ENCODE results near the gene STK17A. TPM values are rescaled to one million over a fixed set of nuclear protein-coding genes. Genes with fewer than 3 reads are reported as not detected.

The STK17A gene
- total RNA-seq, 1 donor from 2014 or later, result 35.0 TPM

DNA sequence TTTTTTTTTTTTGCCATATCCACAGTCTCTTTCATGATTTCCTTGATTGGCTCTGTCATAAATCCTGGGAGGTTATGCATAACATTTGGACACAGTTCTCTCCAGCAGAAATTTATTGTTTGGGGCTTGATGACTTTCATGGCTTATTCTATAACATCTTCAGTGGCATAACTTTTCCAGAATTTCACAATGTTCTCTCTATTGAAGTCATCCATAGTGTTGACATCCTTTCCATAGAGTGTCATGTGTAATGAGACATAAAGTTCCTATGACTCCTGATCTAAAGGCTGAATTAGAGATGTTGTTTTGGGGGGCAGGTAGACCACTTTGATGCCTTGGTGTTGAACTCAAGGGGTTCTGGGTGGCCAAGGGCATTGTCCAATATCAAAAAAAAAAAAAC is 36.7 kb upstream of the STK17A start:
- DNase-seq (ENCODE audit: low spot score), result no peak
- Mint-ChIP-seq H3K9me3 (ENCODE audit: low read depth) (peaks cover 12% of the 10 kb centered on the region), H3K27me3 (ENCODE audit: low read depth) (no peaks in the 10 kb centered on the region), H3K4me3 (ENCODE audit: unreplicated experiment) (no peak overlapping the region), H3K36me3 (ENCODE audit: low read depth) (peaks cover 8% of the 10 kb centered on the region), H3K4me1 (ENCODE audit: low read depth) (no peaks in the 10 kb centered on the region), H3K27ac (ENCODE audit: unreplicated experiment) (no peak overlapping the region)
- TF ChIP-seq, protein P1, sequence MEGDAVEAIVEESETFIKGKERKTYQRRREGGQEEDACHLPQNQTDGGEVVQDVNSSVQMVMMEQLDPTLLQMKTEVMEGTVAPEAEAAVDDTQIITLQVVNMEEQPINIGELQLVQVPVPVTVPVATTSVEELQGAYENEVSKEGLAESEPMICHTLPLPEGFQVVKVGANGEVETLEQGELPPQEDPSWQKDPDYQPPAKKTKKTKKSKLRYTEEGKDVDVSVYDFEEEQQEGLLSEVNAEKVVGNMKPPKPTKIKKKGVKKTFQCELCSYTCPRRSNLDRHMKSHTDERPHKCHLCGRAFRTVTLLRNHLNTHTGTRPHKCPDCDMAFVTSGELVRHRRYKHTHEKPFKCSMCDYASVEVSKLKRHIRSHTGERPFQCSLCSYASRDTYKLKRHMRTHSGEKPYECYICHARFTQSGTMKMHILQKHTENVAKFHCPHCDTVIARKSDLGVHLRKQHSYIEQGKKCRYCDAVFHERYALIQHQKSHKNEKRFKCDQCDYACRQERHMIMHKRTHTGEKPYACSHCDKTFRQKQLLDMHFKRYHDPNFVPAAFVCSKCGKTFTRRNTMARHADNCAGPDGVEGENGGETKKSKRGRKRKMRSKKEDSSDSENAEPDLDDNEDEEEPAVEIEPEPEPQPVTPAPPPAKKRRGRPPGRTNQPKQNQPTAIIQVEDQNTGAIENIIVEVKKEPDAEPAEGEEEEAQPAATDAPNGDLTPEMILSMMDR (IDR thresholded peaks at IDR 0.05), result no peak

DNA sequence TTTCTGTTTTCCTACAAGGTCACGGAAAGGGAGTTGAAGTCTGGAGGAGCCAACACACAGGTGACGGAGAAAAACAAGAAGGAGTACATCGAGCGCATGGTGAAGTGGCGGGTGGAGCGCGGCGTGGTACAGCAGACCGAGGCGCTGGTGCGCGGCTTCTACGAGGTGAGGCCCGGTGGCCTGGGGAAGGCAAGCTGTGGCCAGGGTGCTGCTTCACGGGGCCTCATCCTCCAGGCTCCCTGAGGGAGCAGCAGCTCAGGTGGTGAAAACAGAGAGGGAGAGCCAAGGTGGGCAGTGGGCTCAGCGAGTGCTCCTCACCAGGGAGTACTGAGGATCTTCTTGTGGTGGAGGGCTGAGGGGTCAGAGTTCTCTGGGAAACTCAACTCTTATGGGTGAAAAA is 32.5 kb upstream of the STK17A start:
- Mint-ChIP-seq H3K9me3 (ENCODE audit: low read depth) (peaks cover 12% of the 10 kb centered on the region), H3K27ac (ENCODE audit: unreplicated experiment) (no peak overlapping the region), H3K4me1 (ENCODE audit: low read depth) (peaks cover 11% of the 10 kb centered on the region), H3K27me3 (ENCODE audit: low read depth) (no peaks in the 10 kb centered on the region), H3K4me3 (ENCODE audit: unreplicated experiment) (no peak overlapping the region), H3K36me3 (ENCODE audit: low read depth) (peaks cover 8% of the 10 kb centered on the region)
- TF ChIP-seq, protein P1 (IDR thresholded peaks at IDR 0.05), result no peak
- DNase-seq (ENCODE audit: low spot score), result no peak

DNA sequence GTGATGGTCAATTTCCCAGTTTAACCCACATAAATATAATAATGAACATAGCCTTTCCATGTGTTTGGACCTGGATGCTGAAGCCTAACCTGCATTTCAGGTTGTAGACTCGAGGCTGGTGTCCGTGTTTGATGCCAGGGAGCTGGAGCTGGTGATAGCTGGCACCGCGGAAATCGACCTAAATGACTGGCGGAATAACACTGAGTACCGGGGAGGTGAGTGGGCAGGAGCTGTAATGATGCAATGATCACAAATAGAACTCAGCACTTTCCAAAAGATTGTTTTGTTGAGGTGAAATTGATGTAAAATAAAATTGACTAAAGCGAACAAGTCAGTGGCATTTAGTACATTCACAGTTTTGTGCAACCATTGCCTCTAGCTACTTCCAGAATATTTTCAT is 30.8 kb upstream of the STK17A start:
- TF ChIP-seq, protein P1 (IDR thresholded peaks at IDR 0.05), result no peak
- no peak overlapping the region for H3K4me3 Mint-ChIP-seq (ENCODE audit: unreplicated experiment)
- no peak overlapping the region for H3K27ac Mint-ChIP-seq (ENCODE audit: unreplicated experiment)
- H3K36me3 Mint-ChIP-seq (ENCODE audit: low read depth), result peaks cover 2% of the 10 kb centered on the region
- H3K27me3 Mint-ChIP-seq (ENCODE audit: low read depth), result peaks cover 8% of the 10 kb centered on the region
- peaks cover under 1% of the 10 kb centered on the region for H3K9me3 Mint-ChIP-seq (ENCODE audit: low read depth)
- H3K4me1 Mint-ChIP-seq (ENCODE audit: low read depth), result peaks cover 11% of the 10 kb centered on the region
- DNase-seq (ENCODE audit: low spot score), result no peak

DNA sequence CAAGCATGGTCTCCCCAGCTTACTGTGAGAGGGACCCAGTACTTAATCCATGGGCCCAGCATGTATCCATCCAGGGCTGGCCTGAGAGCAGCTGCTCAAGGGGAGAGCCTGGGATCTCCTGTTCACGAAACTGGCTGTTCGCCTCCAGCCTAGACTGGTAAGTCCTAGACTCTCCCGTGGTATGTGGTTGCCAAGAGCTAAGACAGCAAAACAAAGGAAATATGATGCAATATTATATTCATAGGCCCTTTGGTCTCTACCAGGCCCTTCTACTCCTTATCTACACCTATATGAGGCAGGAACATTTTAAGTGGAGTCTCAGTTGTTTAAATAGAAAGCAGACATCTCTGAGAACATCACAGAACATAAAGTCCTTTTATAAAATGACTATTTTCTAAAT is 28.9 kb upstream of the STK17A start:
- no peak for DNase-seq (ENCODE audit: low spot score)
- Mint-ChIP-seq H3K4me3 (ENCODE audit: unreplicated experiment) (no peak overlapping the region), H3K27ac (ENCODE audit: unreplicated experiment) (no peak overlapping the region), H3K36me3 (ENCODE audit: low read depth) (peaks cover 2% of the 10 kb centered on the region), H3K4me1 (ENCODE audit: low read depth) (peaks cover 11% of the 10 kb centered on the region), H3K27me3 (ENCODE audit: low read depth) (peaks cover 11% of the 10 kb centered on the region), H3K9me3 (ENCODE audit: low read depth) (no peaks in the 10 kb centered on the region)
- TF ChIP-seq, protein P1 (IDR thresholded peaks at IDR 0.05), result no peak

DNA sequence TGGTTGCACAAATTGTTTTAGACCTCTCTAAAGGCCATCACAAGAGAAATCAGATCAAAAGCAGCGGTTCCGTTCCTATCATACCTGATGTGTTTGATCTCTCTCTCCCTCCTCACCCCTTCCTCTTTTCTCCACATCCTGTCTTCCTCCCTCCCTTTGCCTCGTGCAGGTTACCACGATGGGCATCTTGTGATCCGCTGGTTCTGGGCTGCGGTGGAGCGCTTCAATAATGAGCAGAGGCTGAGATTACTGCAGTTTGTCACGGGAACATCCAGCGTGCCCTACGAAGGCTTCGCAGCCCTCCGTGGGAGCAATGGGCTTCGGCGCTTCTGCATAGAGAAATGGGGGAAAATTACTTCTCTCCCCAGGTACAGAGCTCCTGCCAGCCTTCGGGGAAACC is 28.5 kb upstream of the STK17A start:
- TF ChIP-seq, protein P1 (IDR thresholded peaks at IDR 0.05), result no peak
- Mint-ChIP-seq H3K4me3 (ENCODE audit: unreplicated experiment) (no peak overlapping the region), H3K9me3 (ENCODE audit: low read depth) (no peaks in the 10 kb centered on the region), H3K27me3 (ENCODE audit: low read depth) (peaks cover 11% of the 10 kb centered on the region), H3K36me3 (ENCODE audit: low read depth) (peaks cover 2% of the 10 kb centered on the region), H3K27ac (ENCODE audit: unreplicated experiment) (no peak overlapping the region), H3K4me1 (ENCODE audit: low read depth) (peaks cover 11% of the 10 kb centered on the region)
- DNase-seq (ENCODE audit: low spot score), result no peak

All from chondrocyte (in vitro differentiated cells).